Measurements from ENCODE around the gene CLCN7.

DNA sequence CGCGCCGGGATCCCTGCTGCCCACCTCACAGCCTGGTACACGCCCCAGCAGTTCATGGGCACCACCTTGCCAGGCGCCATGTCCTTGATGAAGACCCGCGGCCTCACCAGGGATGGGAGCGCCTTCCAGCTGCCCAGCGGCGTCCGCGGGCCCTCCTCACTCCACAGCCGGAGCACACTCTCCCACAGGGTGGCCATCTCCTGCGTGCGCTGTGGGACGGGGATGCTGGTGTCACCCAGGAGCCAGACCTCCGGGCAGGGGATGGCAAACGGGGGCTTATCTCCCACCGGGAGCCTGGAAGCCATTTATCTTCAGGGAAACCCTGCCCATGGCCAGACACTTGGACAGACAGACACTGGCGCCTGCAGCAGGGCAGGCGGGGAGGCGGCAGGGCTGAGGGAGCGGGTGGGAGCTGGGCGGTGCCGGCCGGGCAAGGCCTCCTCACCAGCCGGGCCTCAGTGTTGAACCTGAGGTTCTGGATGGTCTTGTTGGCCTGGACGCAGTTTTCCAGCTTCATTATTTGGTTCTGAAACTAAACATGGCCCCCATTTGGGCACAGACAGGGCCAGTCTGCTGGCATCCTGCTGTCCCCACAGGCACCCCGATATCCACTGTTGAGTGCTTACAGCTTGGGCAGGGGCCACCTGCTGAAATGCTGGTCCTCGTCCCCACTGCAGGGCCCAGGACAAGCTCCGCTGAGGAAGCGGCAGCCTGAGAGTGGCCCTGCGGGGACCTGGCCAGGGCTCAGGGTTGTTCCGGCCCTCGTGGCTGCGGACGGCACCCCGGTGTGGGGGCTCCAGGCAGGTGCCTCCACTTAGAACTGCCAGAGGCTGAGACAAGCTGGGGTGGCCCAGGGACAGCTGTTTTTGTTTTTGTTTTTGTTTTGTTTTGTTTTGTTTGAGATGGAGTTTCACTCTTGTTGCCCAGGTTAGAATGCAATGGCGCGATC, 39.9 kb downstream of the CLCN7 start:
- TF ChIP-seq CTCF (IDR thresholded peaks at IDR 0.05 in 2 of 3, conservative IDR thresholded peaks at IDR 0.05 in 1 of 3; ENCODE audit: borderline replicate concordance in 1 of 3, insufficient read depth in 1 of 3, low read depth in 2 of 3, low read length in 2 of 3): no peak
- no peak for TF ChIP-seq SIN3A (IDR thresholded peaks at IDR 0.05; ENCODE audit: low read depth)
- TF ChIP-seq RAD21 (IDR thresholded peaks at IDR 0.05; ENCODE audit: low read depth): no peak
- TF ChIP-seq EZH2phosphoT487 (IDR thresholded peaks at IDR 0.05; ENCODE audit: borderline replicate concordance): no peak
- TF ChIP-seq ELF1 (IDR thresholded peaks at IDR 0.05; ENCODE audit: borderline replicate concordance, low read depth): no peak
- TF ChIP-seq, protein P1, sequence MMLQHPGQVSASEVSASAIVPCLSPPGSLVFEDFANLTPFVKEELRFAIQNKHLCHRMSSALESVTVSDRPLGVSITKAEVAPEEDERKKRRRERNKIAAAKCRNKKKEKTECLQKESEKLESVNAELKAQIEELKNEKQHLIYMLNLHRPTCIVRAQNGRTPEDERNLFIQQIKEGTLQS (IDR thresholded peaks at IDR 0.05): no peak
- TF ChIP-seq POLR2A (IDR thresholded peaks at IDR 0.05; ENCODE audit: borderline replicate concordance, extremely low read depth, insufficient read depth, insufficient read length): no peak
- TF ChIP-seq ZFX (IDR thresholded peaks at IDR 0.05): no peak
- no peak for TF ChIP-seq TCF7L2 (IDR thresholded peaks at IDR 0.05; ENCODE audit: borderline replicate concordance, extremely low read depth, insufficient read depth, insufficient read length)
- no peak for TF ChIP-seq EZH2 (IDR thresholded peaks at IDR 0.05)
- TF ChIP-seq CEBPB (IDR thresholded peaks at IDR 0.05; ENCODE audit: low read depth): no peak
- no peak for TF ChIP-seq SP1 (IDR thresholded peaks at IDR 0.05; ENCODE audit: low read depth)
- no peak for TF ChIP-seq POLR2AphosphoS5 (IDR thresholded peaks at IDR 0.05; ENCODE audit: low read depth, low read length)
- TF ChIP-seq, protein P2, sequence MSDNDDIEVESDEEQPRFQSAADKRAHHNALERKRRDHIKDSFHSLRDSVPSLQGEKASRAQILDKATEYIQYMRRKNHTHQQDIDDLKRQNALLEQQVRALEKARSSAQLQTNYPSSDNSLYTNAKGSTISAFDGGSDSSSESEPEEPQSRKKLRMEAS (IDR thresholded peaks at IDR 0.05): no peak
